Neural cell (in vitro differentiated cells): ENCODE results near the gene RFX4. TPM values are rescaled to one million over a fixed set of nuclear protein-coding genes. Genes with fewer than 3 reads are reported as not detected.

Experiments
- H2AFZ ChIP-seq: fragments of 200-600, 300-800 bp; sonication (generic), shearing (Covaris generic); 2 replicates; pipeline ENCODE4 v1.6.0; 2014; ENCODE audit warnings: low read depth, mild to moderate bottlenecking, antibody characterized with exemption, low read length, moderate library complexity
- H3F3A ChIP-seq: fragments of 200-600 bp; shearing (Covaris generic); 2 replicates; pipeline ENCODE4 v1.6.1; 2016; ENCODE audit warnings: mild to moderate bottlenecking, moderate library complexity, mixed read lengths, antibody characterized with exemption, low read length; ENCODE audit not compliant: insufficient read depth, poor library complexity, severe bottlenecking
- H3K27ac ChIP-seq: fragments of 200-600, 300-800 bp; sonication (generic), shearing (Covaris generic); 2 replicates; pipeline ENCODE4 v1.5.1; 2014; ENCODE audit warnings: mild to moderate bottlenecking, low read length, moderate library complexity
- H3K27me3 ChIP-seq: fragments of 300-800, 200-600 bp; sonication (generic), shearing (Covaris generic); 2 replicates; pipeline ENCODE4 v1.6.0; 2014; ENCODE audit warnings: mild to moderate bottlenecking, low read depth, low read length, moderate library complexity; ENCODE audit not compliant: insufficient read depth
- H3K36me3 ChIP-seq: fragments of 300-800, 200-600 bp; sonication (generic), shearing (Covaris generic); 2 replicates; pipeline ENCODE4 v1.5.1; 2014; ENCODE audit warnings: mild to moderate bottlenecking, antibody characterized with exemption, low read length, moderate library complexity; ENCODE audit not compliant: insufficient read depth
- H3K4me2 ChIP-seq: fragments of 300-800, 200-600 bp; sonication (generic), shearing (Covaris generic); 2 replicates; pipeline ENCODE4 v1.6.0; 2014; ENCODE audit warnings: mild to moderate bottlenecking, low read length
- H3K4me3 ChIP-seq: fragments of 300-800, 200-600 bp; sonication (generic), shearing (Covaris generic); 2 replicates; pipeline ENCODE4 v1.5.1; 2014; ENCODE audit warnings: mild to moderate bottlenecking, low read length, moderate library complexity
- H3K79me2 ChIP-seq: fragments of 200-600 bp; shearing (Covaris generic); replicated peaks from 2 replicates; pipeline ENCODE4 v1.6.0; 2014; ENCODE audit warnings: mild to moderate bottlenecking, low read length, moderate library complexity; ENCODE audit not compliant: insufficient read depth
- H3K9ac ChIP-seq: fragments of 300-800, 200-600 bp; sonication (generic), shearing (Covaris generic); 2 replicates; pipeline ENCODE4 v1.6.1; 2016; ENCODE audit warnings: mild to moderate bottlenecking, low read length, mixed read lengths
- H3K9me2 ChIP-seq: fragments of 200-600 bp; shearing (Covaris generic); 2 replicates; pipeline ENCODE4 v1.6.1; 2016; ENCODE audit warnings: mild to moderate bottlenecking, low read length, mixed read lengths; ENCODE audit not compliant: insufficient read depth
- H3K9me3 ChIP-seq: fragments of 200-600, 300-800 bp; sonication (generic), shearing (Covaris generic); 2 replicates; pipeline ENCODE4 v1.6.1; 2016; ENCODE audit warnings: mild to moderate bottlenecking, mixed run types, low read length, moderate library complexity, mixed read lengths
- H4K20me1 ChIP-seq: fragments of 200-600 bp; shearing (Covaris generic); 2 replicates; pipeline ENCODE4 v1.6.1; 2016; ENCODE audit warnings: mild to moderate bottlenecking, mixed run types; ENCODE audit not compliant: insufficient read depth
- CTCF ChIP-seq: fragments of 450-650 bp; IDR thresholded peaks from 2 replicates; pipeline ENCODE4 v1.5.1; 2014; ENCODE audit warnings: antibody characterized with exemption, mild to moderate bottlenecking, moderate library complexity; ENCODE audit not compliant: poor library complexity, severe bottlenecking
- EP300 ChIP-seq: fragments of 450-650 bp; conservative IDR thresholded peaks from 2 replicates; pipeline ENCODE4 v1.6.1; 2014; ENCODE audit warnings: antibody characterized with exemption, mild to moderate bottlenecking, moderate library complexity; ENCODE audit not compliant: poor library complexity, severe bottlenecking
- EZH2 ChIP-seq: fragments of 200-600, 300-800 bp; shearing (Covaris generic), sonication (generic); IDR thresholded peaks from 2 replicates; pipeline ENCODE4 v1.6.1; 2014; ENCODE audit warnings: antibody characterized with exemption, low read length, borderline replicate concordance, mild to moderate bottlenecking; ENCODE audit not compliant: insufficient read depth, poor library complexity, severe bottlenecking
- MXI1 ChIP-seq: fragments of 450-650 bp; conservative IDR thresholded peaks from 2 replicates; pipeline ENCODE4 v1.6.1; 2014; ENCODE audit warnings: antibody characterized with exemption, mild to moderate bottlenecking; ENCODE audit not compliant: poor library complexity, severe bottlenecking
- POLR2AphosphoS5 ChIP-seq: IDR thresholded peaks from 2 replicates; pipeline ENCODE4 v1.6.1; 2012
- RAD21 ChIP-seq: fragments of 450-650 bp; conservative IDR thresholded peaks from 2 replicates; pipeline ENCODE4 v1.6.1; 2014; ENCODE audit warnings: antibody characterized with exemption, mild to moderate bottlenecking, moderate library complexity
- SMC3 ChIP-seq: fragments of 450-650 bp; conservative IDR thresholded peaks from 2 replicates; pipeline ENCODE4 v1.6.1; 2014; ENCODE audit warnings: antibody characterized with exemption, mild to moderate bottlenecking, moderate library complexity; ENCODE audit not compliant: poor library complexity
- TAF1 ChIP-seq: IDR thresholded peaks from 2 replicates; pipeline ENCODE4 v1.6.1; 2012; ENCODE audit warnings: low read depth
- polyA plus RNA-seq: library from polyadenylated mRNA; depleted of rRNA; stranded (reverse); fragments of >200 nt; gene quantifications from 2 replicates; pipeline ENCODE4 v1.2.3, GENCODE V29; 2014
- TF ChIP-seq, protein P1 (sequence below): IDR thresholded peaks from 2 replicates; pipeline ENCODE4 v1.6.1; 2012; ENCODE audit warnings: borderline replicate concordance

Gene RFX4
- polyA plus RNA-seq, 1 donor from 2014 or later: 0.22 TPM

- H3K9me2 ChIP-seq: no peaks in the 10 kb centered on the region
- peaks cover 2% of the 10 kb centered on the region for H3K27me3 ChIP-seq
- H3K9me3 ChIP-seq: no peaks in the 10 kb centered on the region
- H3K79me2 ChIP-seq: no peaks in the 10 kb centered on the region
- no peak overlapping the region for H3K4me3 ChIP-seq
- no peak overlapping the region for H3K4me2 ChIP-seq
- H3K36me3 ChIP-seq: no peaks in the 10 kb centered on the region
- H3F3A ChIP-seq: no peaks in the 10 kb centered on the region
- no peak for TF ChIP-seq EZH2
- no peak for TF ChIP-seq MXI1
- no peak for TF ChIP-seq CTCF
- TF ChIP-seq POLR2AphosphoS5: no peak
- TF ChIP-seq TAF1: no peak
- TF ChIP-seq RAD21: no peak
- no peak for TF ChIP-seq EP300
- TF ChIP-seq, protein P1, sequence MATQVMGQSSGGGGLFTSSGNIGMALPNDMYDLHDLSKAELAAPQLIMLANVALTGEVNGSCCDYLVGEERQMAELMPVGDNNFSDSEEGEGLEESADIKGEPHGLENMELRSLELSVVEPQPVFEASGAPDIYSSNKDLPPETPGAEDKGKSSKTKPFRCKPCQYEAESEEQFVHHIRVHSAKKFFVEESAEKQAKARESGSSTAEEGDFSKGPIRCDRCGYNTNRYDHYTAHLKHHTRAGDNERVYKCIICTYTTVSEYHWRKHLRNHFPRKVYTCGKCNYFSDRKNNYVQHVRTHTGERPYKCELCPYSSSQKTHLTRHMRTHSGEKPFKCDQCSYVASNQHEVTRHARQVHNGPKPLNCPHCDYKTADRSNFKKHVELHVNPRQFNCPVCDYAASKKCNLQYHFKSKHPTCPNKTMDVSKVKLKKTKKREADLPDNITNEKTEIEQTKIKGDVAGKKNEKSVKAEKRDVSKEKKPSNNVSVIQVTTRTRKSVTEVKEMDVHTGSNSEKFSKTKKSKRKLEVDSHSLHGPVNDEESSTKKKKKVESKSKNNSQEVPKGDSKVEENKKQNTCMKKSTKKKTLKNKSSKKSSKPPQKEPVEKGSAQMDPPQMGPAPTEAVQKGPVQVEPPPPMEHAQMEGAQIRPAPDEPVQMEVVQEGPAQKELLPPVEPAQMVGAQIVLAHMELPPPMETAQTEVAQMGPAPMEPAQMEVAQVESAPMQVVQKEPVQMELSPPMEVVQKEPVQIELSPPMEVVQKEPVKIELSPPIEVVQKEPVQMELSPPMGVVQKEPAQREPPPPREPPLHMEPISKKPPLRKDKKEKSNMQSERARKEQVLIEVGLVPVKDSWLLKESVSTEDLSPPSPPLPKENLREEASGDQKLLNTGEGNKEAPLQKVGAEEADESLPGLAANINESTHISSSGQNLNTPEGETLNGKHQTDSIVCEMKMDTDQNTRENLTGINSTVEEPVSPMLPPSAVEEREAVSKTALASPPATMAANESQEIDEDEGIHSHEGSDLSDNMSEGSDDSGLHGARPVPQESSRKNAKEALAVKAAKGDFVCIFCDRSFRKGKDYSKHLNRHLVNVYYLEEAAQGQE: no peak
- TF ChIP-seq SMC3: no peak
- H3K9ac ChIP-seq: no peak overlapping the region
- no peaks in the 10 kb centered on the region for H4K20me1 ChIP-seq
- no peak overlapping the region for H2AFZ ChIP-seq
- no peak overlapping the region for H3K27ac ChIP-seq
These were observed 139.1 kb downstream of the RFX4 start for GRCh38 chr12:106721915-106722314.

- Histone ChIP-seq H3K4me2 (no peak overlapping the region), H3K27me3 (peaks cover 2% of the 10 kb centered on the region), H3F3A (no peaks in the 10 kb centered on the region), H3K4me3 (no peak overlapping the region), H3K36me3 (no peaks in the 10 kb centered on the region), H3K9me2 (no peaks in the 10 kb centered on the region), H3K9me3 (no peaks in the 10 kb centered on the region), H3K9ac (no peak overlapping the region), H2AFZ (no peak overlapping the region), H4K20me1 (no peaks in the 10 kb centered on the region), H3K27ac (no peak overlapping the region), H3K79me2 (no peaks in the 10 kb centered on the region)
- TF ChIP-seq, protein P1: no peak
- TF ChIP-seq TAF1: no peak
- no peak for TF ChIP-seq EZH2
- no peak for TF ChIP-seq EP300
- no peak for TF ChIP-seq MXI1
- TF ChIP-seq CTCF: no peak
- no peak for TF ChIP-seq RAD21
- TF ChIP-seq POLR2AphosphoS5: no peak
- TF ChIP-seq SMC3: no peak
These were observed 140.0 kb downstream of the RFX4 start for GRCh38 chr12:106722837-106723236.
